Gastroesophageal sphincter (tissue), 4 donors: ENCODE results near the gene HPS4. TPM values are rescaled to one million over a fixed set of nuclear protein-coding genes. Genes with fewer than 3 reads are reported as not detected.

Source experiments
- ATAC-seq: fragments of 150-250 bp; one replicate; pipeline ENCODE4 v1.9.1; 2016; ENCODE audit warnings: mild to moderate bottlenecking, moderate library complexity
- H3K27ac ChIP-seq, 4 donors: fragments of 200-600 bp; sonication (generic) in 3 of 4; 1 replicate in 3 of 4; 2 replicates in 1 of 4; pipeline ENCODE4 v1.5.1; 2016 to 2019
- H3K27me3 ChIP-seq: fragments of 200-600 bp; sonication (generic); one replicate; pipeline ENCODE4 v1.5.1; 2019
- H3K36me3 ChIP-seq, 2 donors: fragments of 200-600 bp; sonication (generic); one replicate each; pipeline ENCODE4 v1.5.1; 2019; ENCODE audit warnings: control low read depth in 1 of 2
- H3K4me1 ChIP-seq, 3 donors: fragments of 200-600 bp; sonication (generic); 1 replicate in 2 of 3; 2 replicates in 1 of 3; pipeline ENCODE4 v1.5.1; 2016 to 2019; ENCODE audit warnings: control low read depth in 2 of 3
- H3K4me3 ChIP-seq, 2 donors: fragments of 200-600 bp; sonication (generic); one replicate each; pipeline ENCODE4 v1.5.1; 2019; ENCODE audit warnings: mild to moderate bottlenecking in 1 of 2, moderate library complexity in 1 of 2
- H3K9me3 ChIP-seq, 3 donors: fragments of 200-600 bp; sonication (generic); one replicate each; pipeline ENCODE4 v1.5.1; 2017 to 2019; ENCODE audit warnings: control low read depth in 2 of 3
- EP300 ChIP-seq: sonication (generic); formaldehyde crosslinking; IDR thresholded peaks from one replicate; pipeline ENCODE4 v1.6.1; 2017; ENCODE audit warnings: antibody characterized with exemption, mild to moderate bottlenecking
- POLR2A ChIP-seq, 2 donors: fragments of 450-650 bp; IDR thresholded peaks; one replicate each; pipeline ENCODE4 v1.6.1; 2017; ENCODE audit warnings: antibody characterized with exemption in 2 of 2, mild to moderate bottlenecking in 2 of 2, moderate library complexity in 1 of 2
- POLR2AphosphoS5 ChIP-seq: sonication (generic); formaldehyde crosslinking; IDR thresholded peaks from one replicate; pipeline ENCODE4 v1.6.1; 2017; ENCODE audit warnings: antibody characterized with exemption
- WGBS, 2 donors: methylation state at CpG; one replicate each; pipeline ENCODE4 v1.1.5; 2018; ENCODE audit warnings: low coverage in 1 of 2; 5-methylcytosine and 5-hydroxymethylcytosine counted together
- total RNA-seq, 4 donors: library from RNA; depleted of rRNA; stranded (reverse); fragments of >200 nt; gene quantifications; one replicate each; pipeline ENCODE4 v1.1.0, GENCODE V29; 2016
- TF ChIP-seq, protein P1 (sequence below), 4 experiments: fragments of 200-600 bp in 2 of 4; fragments of 450-650 bp in 2 of 4; sonication (generic) in 1 of 4; IDR thresholded peaks; one replicate each; pipeline ENCODE4 v1.5.1; 2017 to 2019; ENCODE audit warnings: antibody characterized with exemption in 4 of 4, mild to moderate bottlenecking in 2 of 4, moderate library complexity in 2 of 4

Gene HPS4
- total RNA-seq, 4 donors from 2014 or later, result 11.2 to 34.7 (median 20.3) TPM

DNA sequence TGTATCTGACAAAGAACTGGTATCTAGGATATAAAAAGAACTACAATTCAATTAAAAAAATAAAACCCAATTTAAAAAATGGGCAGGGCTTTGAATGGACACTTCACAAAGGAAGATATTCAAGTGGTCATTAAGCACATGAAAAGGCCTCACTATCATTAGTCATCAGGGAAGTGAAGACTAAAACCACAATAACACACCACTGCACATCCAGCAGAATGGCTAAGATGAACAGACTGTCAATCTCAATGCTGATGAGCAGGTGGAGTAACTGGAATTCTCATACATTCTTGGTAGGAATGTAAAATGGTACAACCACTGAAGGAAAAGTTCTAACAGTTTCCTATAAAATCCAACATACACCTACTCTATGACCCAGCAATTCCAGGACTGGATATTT, 8.9 kb downstream of the HPS4 start:
- Histone ChIP-seq H3K4me3 (no peak overlapping the region), H3K4me1 (peaks cover 0 to 11% (median 2%) of the 10 kb centered on the region in 3 donors), H3K9me3 (no peaks in the 10 kb centered on the region), H3K36me3 (peaks cover 0 to 98% of the 10 kb centered on the region in 2 donors), H3K27ac (no peak overlapping the region), H3K27me3 (no peaks in the 10 kb centered on the region)
- no peak for TF ChIP-seq EP300
- TF ChIP-seq, protein P1, sequence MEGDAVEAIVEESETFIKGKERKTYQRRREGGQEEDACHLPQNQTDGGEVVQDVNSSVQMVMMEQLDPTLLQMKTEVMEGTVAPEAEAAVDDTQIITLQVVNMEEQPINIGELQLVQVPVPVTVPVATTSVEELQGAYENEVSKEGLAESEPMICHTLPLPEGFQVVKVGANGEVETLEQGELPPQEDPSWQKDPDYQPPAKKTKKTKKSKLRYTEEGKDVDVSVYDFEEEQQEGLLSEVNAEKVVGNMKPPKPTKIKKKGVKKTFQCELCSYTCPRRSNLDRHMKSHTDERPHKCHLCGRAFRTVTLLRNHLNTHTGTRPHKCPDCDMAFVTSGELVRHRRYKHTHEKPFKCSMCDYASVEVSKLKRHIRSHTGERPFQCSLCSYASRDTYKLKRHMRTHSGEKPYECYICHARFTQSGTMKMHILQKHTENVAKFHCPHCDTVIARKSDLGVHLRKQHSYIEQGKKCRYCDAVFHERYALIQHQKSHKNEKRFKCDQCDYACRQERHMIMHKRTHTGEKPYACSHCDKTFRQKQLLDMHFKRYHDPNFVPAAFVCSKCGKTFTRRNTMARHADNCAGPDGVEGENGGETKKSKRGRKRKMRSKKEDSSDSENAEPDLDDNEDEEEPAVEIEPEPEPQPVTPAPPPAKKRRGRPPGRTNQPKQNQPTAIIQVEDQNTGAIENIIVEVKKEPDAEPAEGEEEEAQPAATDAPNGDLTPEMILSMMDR (IDR thresholded peaks at IDR 0.05), result no peak
- TF ChIP-seq POLR2A (IDR thresholded peaks at IDR 0.05), result no peak
- no peak for TF ChIP-seq POLR2AphosphoS5
- no peak for ATAC-seq

DNA sequence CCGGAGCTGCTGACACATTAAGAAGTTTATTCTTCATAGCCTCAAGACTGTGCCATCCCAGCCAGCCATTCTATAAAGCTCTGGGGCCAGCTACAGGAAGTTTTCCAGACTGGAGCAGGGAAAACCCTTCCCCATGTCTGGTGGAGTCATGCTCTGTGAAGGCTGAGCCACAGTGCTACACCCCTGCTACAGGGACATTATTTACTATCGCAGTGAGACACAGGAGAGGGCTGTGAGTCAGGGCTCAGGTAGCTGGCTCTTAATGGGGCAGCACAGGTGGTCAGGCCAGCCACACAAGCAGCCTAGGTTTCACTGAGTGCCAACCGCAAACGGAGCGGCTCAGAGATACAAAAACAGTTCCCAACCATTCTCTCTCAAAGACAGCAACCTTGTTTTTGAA, 12.1 kb downstream of the HPS4 start:
- Histone ChIP-seq H3K4me1 (no peaks in the 10 kb centered on the region), H3K27ac (no peak overlapping the region), H3K9me3 (no peaks in the 10 kb centered on the region), H3K27me3 (no peaks in the 10 kb centered on the region), H3K4me3 (no peak overlapping the region), H3K36me3 (peaks cover 0 to 100% of the 10 kb centered on the region in 2 donors)
- 61 to 76% methylated on average over 2 to 4 of the region's 5 CpGs for WGBS, 2 donors
- TF ChIP-seq, protein P1 (IDR thresholded peaks at IDR 0.05), result no peak
- no peak for TF ChIP-seq POLR2A (IDR thresholded peaks at IDR 0.05)
- TF ChIP-seq POLR2AphosphoS5, result no peak
- TF ChIP-seq EP300, result no peak
- no peak for ATAC-seq

DNA sequence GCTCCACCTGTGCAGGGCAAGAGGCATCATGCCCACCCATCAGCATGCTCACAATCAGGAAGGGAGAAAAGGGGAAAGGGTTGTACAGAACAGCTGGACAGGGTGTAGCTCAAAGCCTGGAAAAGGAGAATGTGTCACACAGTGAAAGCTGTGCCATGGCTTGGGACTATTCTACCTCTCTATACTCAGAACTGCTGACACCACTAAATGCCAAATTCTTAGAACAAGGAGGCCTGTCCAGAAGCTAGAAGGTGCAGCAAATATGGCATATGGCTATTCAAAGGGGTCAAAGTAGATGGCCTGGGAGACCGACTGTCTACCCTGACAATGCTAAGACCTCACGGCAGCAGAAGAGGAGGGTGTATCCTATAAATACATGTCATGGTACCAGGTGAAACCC, 12.8 kb downstream of the HPS4 start:
- no peak overlapping the region for H3K27ac ChIP-seq
- no peak for ATAC-seq
- peaks cover 0 to 100% of the 10 kb centered on the region in 2 donors for H3K36me3 ChIP-seq
- no peaks in the 10 kb centered on the region for H3K4me1 ChIP-seq
- no peaks in the 10 kb centered on the region for H3K27me3 ChIP-seq
- 89 to 100% methylated on average over 2 of the region's 2 CpGs for WGBS, 2 donors
- no peak overlapping the region for H3K4me3 ChIP-seq
- TF ChIP-seq POLR2AphosphoS5 (no peak), POLR2A (IDR thresholded peaks at IDR 0.05) (no peak), EP300 (no peak)
- no peaks in the 10 kb centered on the region for H3K9me3 ChIP-seq

DNA sequence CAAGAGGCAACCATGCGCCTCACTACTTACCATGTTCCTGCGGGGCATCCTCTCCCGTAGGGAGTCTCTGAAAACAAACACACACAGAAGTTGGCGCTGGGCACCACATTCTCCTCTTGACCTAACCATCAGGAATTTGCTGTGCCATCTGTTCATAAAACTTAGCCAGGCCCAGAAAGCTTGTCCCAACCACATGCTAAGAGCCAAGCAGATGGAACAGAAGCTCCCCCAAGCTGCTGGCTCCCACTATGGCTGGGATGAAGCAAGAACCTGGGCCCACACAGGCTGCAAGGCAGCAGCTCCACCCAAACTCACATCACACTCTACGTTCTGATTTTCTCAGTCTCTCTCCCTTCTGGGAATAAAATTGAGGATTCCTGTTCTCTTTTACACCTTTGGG, 17.4 kb downstream of the HPS4 start:
- Histone ChIP-seq H3K36me3 (peaks cover 0 to 100% of the 10 kb centered on the region in 2 donors), H3K4me3 (no peak overlapping the region), H3K27ac (no peak overlapping the region), H3K27me3 (no peaks in the 10 kb centered on the region), H3K4me1 (peaks cover 0 to 3% (median 0%) of the 10 kb centered on the region in 3 donors), H3K9me3 (no peaks in the 10 kb centered on the region)
- no peak for TF ChIP-seq POLR2A (IDR thresholded peaks at IDR 0.05)
- TF ChIP-seq EP300, result no peak
- no peak for TF ChIP-seq POLR2AphosphoS5
- TF ChIP-seq, protein P1 (IDR thresholded peaks at IDR 0.05), result no peak
- no peak for ATAC-seq
- WGBS, 2 donors, result 80% methylated on average over 3 to 5 of the region's 5 CpGs

DNA sequence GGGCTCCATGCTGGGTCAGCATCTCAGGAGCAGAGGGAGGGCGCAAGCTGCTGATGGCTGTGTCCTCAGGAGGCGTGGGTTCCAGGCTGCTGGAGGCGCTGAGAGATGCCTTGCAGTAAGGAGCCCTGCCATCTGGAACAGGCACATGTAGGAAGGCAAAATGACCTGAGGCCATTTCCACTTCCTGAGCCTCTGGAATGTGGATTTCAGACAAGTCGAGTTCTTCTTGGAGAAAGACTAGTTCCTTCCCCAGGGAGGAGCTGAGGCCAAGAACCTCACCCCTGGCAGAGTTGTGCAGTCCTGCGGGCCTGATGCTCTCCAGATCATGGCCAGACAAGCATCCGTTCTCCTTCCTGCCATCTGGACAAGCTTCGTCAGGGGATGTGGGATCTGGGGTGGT, 19.3 kb downstream of the HPS4 start:
- Histone ChIP-seq H3K4me3 (no peak overlapping the region), H3K4me1 (peaks cover 0 to 5% (median 0%) of the 10 kb centered on the region in 3 donors), H3K27me3 (no peaks in the 10 kb centered on the region), H3K9me3 (no peaks in the 10 kb centered on the region), H3K36me3 (peaks cover 0 to 98% of the 10 kb centered on the region in 2 donors), H3K27ac (no peak overlapping the region)
- ATAC-seq, result peak; percentile 28
- WGBS, 2 donors, result 80% methylated on average over 1 of the region's 7 CpGs; no CpG with 5 or more reads in 1 of the 2 donors
- TF ChIP-seq EP300 (no peak), POLR2A (IDR thresholded peaks at IDR 0.05) (no peak), POLR2AphosphoS5 (no peak)
- TF ChIP-seq, protein P1 (IDR thresholded peaks at IDR 0.05), result no peak
